ENCODE results near the gene OLIG2.

The OLIG2 gene

DNA sequence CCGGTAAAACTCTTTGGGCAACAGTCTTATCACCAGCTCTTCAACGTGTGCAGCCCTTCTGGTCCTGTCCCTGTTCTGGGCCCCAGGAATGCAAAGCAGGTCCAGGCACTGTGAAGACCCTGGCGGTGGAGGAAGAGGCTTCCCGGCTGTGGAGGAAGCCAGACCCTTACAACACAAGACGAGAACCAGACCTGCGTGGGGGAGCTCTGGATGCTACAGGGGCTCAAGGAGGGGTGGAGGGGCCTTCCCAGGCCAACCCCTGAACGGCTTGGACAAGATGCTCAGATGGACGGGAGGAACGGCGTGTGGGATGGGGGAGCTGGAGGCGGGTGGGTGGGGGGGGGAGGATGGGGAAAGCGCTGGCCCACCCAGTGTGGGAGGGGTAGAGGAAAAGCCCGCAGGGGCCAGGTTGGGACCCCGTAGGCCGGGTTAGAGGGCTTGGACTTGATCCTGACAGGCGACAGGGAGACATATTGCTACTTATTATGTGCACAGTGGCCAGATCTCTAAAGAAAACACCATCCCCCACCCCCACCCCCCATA, 5.1 kb upstream of the OLIG2 start:
- no peak for DNase-seq

DNA sequence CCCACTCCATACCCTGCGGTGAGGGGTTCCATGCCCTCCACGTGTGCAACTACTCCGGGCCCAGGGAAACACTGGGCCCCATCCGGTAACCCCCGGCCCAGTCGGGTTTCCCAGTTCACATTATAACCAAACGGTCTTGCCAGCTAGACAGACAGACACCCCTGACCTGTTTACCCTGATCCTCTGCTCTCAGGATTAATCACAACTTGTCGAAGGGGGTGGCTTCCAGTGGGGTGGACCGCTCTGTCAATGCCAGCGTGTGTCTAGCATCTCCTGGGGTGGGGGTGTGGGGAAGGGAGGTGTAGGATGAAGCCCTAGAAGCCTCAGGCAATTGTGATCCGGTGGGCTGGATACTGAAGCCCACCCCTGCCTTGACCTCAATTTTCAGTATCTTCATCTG, 4.6 kb upstream of the OLIG2 start:
- DNase-seq, result no peak

DNA sequence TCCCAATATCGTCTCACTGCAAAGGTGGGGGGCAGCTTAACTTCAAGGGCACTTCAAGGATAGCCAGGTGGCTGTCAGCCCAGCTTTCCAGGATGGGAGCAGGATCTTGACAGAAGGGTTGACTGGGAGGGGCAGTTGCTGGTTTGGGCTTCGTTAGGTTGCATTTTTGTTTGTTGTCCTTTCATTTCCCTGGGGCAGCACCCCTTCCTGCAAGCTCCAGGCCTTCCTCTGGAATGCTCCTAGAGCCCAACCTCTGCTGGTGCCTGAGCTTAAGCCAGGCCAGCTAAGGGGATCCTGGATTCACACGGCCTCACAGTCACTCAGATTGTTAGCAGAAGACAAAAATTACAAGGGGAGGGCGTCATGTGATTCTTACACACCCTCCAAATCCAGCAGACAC, 4.1 kb upstream of the OLIG2 start:
- DNase-seq, result no peak

DNA sequence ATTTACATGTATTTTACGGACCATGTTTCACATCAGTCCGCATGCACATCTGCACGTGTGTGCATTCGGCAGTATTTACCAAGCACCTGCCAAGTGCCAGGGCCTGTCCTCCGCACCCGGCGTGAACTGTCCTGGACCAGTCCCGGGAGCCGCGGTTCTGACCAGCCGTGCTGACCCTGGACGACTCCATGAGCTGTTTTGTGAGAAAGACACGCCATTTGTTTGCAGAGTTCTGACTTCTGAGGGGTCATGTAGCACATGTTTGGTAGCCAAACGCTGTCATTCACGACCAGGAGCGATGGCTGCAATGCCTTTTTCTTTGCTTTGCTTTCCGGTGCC, 3.3 kb upstream of the OLIG2 start:
- no peak for DNase-seq

DNA sequence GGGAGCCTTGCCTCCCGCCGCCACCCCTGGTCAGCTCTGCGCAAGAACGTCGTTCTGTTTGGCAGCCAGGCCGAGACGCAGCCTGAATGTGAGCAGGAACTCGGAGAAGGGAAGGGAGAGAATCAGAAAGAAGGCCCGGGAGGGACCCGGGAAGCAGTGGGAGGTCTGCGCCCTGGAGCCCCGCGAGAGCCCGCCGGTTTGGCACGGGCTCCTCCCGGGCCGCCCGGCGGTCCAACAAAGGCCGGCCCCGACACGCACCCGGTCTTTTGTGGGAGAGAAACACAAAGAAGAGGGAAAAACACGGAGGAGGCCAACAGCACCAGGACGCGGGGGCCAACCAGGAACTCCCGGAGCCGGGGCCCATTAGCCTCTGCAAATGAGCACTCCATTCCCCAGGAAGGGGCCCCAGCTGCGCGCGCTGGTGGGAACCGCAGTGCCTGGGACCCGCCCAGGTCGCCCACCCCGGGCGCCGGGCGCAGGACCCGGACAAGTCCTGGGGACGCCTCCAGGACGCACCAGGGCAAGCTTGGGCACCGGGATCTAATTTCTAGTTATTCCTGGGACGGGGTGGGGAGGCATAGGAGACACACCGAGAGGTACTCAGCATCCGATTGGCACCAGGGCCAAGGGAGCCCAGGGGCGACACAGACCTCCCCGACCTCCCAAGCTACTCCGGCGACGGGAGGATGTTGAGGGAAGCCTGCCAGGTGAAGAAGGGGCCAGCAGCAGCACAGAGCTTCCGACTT, 2.7 kb upstream of the OLIG2 start:
- DNase-seq, result no peak

DNA sequence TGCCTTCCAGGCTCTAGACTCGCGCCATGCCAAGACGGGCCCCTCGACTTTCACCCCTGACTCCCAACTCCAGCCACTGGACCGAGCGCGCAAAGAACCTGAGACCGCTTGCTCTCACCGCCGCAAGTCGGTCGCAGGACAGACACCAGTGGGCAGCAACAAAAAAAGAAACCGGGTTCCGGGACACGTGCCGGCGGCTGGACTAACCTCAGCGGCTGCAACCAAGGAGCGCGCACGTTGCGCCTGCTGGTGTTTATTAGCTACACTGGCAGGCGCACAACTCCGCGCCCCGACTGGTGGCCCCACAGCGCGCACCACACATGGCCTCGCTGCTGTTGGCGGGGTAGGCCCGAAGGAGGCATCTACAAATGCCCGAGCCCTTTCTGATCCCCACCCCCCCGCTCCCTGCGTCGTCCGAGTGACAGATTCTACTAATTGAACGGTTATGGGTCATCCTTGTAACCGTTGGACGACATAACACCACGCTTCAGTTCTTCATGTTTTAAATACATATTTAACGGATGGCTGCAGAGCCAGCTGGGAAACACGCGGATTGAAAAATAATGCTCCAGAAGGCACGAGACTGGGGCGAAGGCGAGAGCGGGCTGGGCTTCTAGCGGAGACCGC, 2.0 kb upstream of the OLIG2 start:
- DNase-seq, result no peak

DNA sequence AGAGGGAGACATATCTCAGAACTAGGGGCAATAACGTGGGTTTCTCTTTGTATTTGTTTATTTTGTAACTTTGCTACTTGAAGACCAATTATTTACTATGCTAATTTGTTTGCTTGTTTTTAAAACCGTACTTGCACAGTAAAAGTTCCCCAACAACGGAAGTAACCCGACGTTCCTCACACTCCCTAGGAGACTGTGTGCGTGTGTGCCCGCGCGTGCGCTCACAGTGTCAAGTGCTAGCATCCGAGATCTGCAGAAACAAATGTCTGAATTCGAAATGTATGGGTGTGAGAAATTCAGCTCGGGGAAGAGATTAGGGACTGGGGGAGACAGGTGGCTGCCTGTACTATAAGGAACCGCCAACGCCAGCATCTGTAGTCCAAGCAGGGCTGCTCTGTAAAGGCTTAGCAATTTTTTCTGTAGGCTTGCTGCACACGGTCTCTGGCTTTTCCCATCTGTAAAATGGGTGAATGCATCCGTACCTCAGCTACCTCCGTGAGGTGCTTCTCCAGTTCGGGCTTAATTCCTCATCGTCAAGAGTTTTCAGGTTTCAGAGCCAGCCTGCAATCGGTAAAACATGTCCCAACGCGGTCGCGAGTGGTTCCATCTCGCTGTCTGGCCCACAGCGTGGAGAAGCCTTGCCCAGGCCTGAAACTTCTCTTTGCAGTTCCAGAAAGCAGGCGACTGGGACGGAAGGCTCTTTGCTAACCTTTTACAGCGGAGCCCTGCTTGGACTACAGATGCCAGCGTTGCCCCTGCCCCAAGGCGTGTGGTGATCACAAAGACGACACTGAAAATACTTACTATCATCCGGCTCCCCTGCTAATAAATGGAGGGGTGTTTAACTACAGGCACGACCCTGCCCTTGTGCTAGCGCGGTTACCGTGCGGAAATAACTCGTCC, 1.3 kb upstream of the OLIG2 start:
- no peak for DNase-seq

DNA sequence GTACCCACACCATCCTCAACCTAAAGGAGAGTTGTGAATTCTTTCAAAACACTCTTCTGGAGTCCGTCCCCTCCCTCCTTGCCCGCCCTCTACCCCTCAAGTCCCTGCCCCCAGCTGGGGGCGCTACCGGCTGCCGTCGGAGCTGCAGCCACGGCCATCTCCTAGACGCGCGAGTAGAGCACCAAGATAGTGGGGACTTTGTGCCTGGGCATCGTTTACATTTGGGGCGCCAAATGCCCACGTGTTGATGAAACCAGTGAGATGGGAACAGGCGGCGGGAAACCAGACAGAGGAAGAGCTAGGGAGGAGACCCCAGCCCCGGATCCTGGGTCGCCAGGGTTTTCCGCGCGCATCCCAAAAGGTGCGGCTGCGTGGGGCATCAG, 638 bp upstream of the OLIG2 start:
- no peak for DNase-seq

DNA sequence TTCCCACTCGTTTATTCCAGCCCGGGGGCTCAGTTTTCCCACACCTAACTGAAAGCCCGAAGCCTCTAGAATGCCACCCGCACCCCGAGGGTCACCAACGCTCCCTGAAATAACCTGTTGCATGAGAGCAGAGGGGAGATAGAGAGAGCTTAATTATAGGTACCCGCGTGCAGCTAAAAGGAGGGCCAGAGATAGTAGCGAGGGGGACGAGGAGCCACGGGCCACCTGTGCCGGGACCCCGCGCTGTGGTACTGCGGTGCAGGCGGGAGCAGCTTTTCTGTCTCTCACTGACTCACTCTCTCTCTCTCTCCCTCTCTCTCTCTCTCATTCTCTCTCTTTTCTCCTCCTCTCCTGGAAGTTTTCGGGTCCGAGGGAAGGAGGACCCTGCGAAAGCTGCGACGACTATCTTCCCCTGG, 716 bp downstream of the OLIG2 start:
- no peak for DNase-seq

DNA sequence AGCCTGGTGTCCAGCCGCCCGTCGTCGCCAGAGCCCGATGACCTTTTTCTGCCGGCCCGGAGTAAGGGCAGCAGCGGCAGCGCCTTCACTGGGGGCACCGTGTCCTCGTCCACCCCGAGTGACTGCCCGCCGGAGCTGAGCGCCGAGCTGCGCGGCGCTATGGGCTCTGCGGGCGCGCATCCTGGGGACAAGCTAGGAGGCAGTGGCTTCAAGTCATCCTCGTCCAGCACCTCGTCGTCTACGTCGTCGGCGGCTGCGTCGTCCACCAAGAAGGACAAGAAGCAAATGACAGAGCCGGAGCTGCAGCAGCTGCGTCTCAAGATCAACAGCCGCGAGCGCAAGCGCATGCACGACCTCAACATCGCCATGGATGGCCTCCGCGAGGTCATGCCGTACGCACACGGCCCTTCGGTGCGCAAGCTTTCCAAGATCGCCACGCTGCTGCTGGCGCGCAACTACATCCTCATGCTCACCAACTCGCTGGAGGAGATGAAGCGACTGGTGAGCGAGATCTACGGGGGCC, 1.2 kb downstream of the OLIG2 start:
- no peak for DNase-seq

- no peak for DNase-seq
Measured at GRCh38 chr21:33027401-33028286, 1.9 kb downstream of the OLIG2 start.

DNA sequence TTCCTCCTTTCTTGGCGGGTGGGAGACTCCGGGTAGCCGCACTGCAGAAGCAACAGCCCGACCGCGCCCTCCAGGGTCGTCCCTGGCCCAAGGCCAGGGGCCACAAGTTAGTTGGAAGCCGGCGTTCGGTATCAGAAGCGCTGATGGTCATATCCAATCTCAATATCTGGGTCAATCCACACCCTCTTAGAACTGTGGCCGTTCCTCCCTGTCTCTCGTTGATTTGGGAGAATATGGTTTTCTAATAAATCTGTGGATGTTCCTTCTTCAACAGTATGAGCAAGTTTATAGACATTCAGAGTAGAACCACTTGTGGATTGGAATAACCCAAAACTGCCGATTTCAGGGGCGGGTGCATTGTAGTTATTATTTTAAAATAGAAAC, 2.5 kb downstream of the OLIG2 start:
- no peak for DNase-seq

GRCh38 chr21:33028773-33029384, 3.1 kb downstream of the OLIG2 start:
- DNase-seq, result peak; percentile 28

DNA sequence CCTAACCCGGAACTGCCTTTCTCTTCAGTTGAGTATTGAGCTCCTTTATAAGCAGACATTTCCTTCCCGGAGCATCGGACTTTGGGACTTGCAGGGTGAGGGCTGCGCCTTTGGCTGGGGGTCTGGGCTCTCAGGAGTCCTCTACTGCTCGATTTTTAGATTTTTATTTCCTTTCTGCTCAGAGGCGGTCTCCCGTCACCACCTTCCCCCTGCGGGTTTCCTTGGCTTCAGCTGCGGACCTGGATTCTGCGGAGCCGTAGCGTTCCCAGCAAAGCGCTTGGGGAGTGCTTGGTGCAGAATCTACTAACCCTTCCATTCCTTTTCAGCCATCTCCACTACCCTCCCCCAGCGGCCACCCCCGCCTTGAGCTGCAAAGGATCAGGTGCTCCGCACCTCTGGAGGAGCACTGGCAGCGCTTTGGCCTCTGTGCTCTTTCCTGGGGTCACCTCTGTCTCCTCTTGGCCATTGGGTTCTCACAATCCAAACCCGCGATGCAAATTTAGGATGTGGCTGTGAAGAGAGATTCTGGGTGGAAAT, 3.7 kb downstream of the OLIG2 start:
- DNase-seq, result no peak

DNA sequence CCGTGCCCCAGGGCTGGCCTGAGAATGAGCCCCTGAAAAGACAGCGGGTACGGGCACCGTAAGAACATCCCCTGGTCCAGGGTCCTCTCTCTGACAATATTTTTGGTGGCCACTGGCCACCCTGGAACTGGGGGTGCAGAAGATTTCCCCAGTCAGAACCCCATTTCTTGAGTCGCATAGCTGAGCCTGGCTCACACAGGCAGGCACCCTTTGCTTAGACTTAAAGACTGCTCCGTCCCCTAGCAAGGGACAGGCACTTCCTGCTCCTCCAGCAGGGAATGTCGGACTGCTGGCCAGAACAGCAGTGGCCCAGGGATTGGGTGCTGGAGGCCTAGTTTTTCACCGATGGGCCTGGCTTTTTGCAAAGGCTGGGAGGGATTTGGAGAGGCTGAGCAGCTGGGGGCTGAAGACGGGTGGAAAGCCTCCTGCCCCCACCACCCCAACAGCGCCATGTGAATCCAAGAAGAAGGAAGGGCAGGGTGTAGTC, 4.3 kb downstream of the OLIG2 start:
- no peak for DNase-seq

DNA sequence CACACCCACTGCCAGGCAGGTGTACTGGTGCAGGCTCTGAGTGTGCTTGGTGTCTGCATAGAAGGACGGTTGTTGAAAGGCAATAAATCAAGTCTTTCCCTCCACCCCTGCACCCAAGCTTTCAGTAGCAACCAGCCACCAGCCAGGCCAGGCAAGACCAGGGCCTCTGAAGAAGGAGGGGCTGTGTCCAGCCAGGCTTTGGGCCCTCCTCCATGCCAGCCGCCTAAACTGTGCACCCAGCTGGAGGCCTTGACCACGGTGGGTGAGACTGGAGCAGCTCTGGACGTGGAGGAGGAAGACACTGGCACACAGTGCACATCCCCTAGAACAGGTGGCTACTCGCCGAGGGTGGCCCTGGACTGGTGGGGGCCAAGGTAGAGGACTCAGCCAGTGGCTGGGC, 4.9 kb downstream of the OLIG2 start:
- DNase-seq, result no peak

DNA sequence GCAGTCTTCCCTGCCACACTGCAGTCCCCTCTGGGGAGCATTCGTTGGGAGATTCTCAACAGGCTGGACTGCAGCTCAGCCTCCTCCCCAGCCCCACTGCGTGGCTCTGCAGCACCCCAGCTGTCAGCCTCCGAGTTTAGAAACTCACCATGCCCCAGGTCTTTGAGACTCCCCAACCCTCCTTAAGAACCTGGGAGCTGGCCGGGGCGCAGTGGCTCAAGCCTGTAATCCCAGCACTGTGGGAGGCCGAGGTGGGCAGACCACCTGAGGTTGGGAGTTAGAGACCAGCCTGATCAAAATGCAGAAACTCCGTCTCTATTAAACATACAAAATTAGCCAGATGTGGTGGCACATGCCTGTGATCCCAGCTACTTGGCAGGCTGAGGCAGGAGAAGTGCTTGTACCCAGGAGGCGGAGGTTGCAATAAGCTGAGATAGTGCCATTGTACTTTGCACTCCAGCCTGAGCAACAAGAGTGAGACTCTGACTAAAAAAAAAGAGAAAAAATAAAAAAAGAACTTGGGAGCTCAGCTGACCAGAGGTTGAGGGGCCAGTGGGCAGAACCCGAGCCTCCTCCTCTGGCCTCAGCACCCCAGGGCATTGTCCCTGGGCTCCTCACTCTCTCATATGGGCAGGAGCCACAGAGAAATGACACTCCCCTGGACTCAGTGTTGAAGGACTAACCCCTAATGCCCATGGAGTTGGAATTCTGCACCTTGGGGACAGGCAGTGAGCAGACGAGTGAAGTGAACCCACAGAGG, 5.6 kb downstream of the OLIG2 start:
- DNase-seq, result no peak

DNA sequence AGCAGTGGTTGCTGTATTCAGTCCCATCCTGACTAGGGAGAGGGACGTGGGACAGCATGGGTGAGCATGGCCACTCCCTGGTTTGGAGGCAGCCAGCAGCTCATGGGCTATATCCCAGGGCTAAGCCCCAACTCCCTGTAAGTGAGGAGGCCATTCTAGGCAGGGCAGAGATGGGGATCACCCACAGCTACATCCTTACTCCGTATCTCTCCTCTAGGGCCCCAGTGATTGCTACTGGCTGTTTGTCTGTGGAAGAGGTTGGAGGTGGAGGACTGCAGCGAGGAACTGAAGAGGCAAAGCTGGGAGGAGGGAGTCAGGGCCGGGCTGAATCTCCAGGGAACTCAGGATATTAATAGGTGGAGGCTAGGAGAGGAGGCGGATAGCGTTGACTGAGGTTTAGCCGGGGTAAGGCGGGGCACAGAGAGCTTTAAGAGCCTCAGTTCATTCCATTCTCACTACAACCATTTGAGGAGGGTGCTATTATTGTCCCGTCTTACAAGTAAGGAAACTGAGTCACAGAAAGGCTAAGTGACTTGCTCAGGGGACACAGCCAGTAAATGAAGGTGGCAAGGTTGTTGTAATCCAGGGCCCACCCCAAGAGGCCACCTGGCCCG, 6.8 kb downstream of the OLIG2 start:
- DNase-seq, result no peak

DNA sequence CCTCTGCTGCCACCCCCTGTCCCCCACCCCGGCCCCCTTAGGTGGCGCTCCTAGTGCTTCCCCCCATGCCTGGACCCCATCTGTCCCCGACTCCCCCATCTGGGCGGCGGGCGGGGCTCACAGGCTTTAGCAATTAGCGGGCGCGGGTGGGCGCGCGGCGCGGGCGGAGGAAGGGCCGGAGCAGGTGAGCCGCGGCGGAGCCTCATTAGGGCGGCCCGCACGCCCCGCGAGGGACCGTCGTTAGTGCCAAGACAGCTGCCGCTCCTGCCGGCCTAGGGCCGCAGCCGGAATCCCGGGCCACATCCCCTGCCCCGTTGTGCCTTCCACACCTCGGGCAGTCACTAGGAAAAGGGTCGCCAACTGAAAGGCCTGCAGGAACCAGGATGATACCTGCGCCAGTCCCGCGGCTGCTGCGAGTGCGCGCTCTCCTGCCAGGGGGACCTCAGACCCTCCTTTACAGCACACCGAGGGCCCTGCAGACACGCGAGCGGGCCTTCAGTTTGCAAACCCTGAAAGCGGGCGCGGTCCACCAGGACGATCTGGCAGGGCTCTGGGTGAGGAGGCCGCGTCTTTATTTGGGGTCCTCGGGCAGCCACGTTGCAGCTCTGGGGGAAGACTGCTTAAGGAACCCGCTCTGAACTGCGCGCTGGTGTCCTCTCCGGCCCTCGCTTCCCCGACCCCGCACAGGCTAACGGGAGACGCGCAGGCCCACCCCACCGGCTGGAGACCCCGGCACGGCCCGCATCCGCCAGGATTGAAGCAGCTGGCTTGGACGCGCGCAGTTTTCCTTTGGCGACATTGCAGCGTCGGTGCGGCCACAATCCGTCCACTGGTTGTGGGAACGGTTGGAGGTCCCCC, 7.6 kb downstream of the OLIG2 start:
- no peak for DNase-seq
